Retinal pigment epithelial cell (primary cell): ENCODE data around the gene IGFBPL1.

Source experiments
- DNase-seq: peaks from one replicate; pipeline ENCODE4 v3.0.0-alpha.2; 2010; ENCODE audit warnings: low read depth
- H3K4me3 ChIP-seq: 2 replicates; pipeline ENCODE4 v1.5.1; 2011; ENCODE audit warnings: mild to moderate bottlenecking, low read length, control low read depth, moderate library complexity
- TF ChIP-seq, protein P1 (sequence below): conservative IDR thresholded peaks from 2 replicates; pipeline ENCODE4 v1.5.1; 2011; ENCODE audit warnings: low read depth, low read length, control low read depth, inconsistent platforms

IGFBPL1 gene

DNA sequence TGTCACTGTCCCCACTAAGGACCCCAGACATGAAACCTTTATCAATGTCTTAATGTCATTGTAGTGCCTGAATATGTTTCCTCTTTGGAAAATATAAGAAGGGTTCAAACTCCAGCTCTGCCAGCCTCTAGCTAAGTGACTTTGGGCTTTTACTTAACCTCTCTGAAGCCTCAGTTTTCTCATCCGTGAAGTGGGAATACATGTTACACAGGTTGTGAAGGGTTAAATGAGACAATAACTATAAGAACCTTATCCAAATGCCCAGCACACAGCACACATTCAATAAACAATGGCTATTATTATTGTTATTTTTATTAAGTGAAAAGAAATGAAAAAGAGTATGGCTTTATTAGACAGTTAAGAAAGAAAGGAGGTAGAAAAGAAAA, 15.7 kb upstream of the IGFBPL1 start:
- no peak for DNase-seq
- H3K4me3 ChIP-seq = no peak overlapping the region
- TF ChIP-seq, protein P1, sequence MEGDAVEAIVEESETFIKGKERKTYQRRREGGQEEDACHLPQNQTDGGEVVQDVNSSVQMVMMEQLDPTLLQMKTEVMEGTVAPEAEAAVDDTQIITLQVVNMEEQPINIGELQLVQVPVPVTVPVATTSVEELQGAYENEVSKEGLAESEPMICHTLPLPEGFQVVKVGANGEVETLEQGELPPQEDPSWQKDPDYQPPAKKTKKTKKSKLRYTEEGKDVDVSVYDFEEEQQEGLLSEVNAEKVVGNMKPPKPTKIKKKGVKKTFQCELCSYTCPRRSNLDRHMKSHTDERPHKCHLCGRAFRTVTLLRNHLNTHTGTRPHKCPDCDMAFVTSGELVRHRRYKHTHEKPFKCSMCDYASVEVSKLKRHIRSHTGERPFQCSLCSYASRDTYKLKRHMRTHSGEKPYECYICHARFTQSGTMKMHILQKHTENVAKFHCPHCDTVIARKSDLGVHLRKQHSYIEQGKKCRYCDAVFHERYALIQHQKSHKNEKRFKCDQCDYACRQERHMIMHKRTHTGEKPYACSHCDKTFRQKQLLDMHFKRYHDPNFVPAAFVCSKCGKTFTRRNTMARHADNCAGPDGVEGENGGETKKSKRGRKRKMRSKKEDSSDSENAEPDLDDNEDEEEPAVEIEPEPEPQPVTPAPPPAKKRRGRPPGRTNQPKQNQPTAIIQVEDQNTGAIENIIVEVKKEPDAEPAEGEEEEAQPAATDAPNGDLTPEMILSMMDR = no peak

DNA sequence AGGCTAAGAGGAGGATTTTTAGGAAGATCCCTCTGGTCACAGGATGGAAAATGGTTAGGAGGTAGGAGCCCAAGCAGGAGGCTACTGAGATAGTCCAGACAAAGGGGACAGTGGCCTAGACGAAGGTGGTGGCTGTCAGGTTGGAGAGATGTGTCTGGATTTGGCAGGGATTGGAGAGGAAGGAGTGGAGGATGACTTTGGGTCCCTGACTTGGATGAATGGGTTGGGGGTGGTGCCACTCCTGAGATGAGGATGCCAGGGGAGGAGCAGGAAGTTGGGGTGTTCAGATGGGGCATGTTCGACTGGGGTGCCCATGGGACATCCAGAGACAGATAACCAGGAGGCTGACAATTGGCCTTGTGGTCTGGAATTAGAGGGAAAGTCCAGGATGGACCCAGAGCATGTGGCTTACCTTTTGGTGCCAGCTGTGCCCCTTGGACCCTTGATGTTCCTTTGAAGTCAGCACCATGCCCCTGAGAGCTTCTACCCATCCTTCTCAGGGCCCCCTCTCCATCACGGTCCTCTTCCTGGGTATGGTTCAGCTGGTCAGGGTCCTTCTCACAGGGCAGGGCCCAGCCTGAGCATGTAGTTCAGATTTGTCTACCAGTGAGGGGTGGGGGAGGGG, 15.1 kb upstream of the IGFBPL1 start:
- no peak for DNase-seq
- no peak overlapping the region for H3K4me3 ChIP-seq
- TF ChIP-seq, protein P1 = no peak

DNA sequence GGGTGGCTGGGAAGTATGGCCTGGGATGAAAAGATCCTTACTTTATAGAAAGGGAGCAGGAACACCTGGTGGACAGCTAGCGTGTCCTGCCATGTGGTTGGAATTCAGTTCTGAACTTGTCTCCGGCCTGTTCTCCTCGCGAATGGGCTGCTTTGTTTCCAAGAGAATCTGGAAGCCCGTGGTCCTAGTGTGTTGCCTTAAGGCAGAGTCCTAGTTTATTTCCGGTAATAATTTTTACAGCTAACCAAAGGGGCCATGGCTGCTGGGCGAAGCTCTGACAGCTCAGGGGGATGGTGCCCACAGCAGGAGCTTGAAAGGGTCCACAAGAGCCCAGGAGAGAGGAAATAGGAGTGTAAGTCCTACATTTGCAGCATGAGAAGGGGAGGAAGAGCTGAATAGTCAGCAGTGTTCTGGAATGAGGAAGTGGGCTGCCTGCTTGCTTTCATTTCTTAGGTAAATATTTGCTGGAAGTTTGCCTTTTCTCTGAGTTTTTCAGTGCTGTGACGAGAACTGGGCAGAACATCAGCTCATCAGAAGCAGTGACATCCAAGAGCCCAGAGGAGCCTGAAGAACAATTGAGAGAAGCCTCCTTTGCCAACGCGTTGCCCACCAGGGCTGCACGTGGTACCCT, 13.1 kb upstream of the IGFBPL1 start:
- TF ChIP-seq, protein P1 = no peak
- no peak overlapping the region for H3K4me3 ChIP-seq
- no peak for DNase-seq

DNA sequence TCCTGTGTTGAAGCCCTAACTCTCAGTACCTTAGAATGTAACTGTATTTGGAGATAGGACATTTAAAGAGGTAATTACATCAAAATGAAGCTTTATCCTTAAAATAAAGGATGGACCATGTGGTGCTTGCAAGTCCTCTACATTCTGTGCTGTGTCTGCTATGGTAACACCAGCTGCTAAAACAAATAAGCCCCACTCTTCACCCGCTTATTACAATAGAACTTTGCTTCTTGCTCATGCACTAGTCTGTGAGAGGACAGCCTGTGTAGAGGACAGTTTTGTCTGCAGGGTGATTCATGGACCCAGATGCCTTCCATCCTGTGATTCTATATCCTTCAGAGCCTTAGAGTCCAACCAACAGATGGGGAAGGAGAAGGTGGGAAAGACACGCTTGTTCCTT, 12.5 kb upstream of the IGFBPL1 start:
- TF ChIP-seq, protein P1 = no peak
- no peak for DNase-seq
- H3K4me3 ChIP-seq = no peak overlapping the region

DNA sequence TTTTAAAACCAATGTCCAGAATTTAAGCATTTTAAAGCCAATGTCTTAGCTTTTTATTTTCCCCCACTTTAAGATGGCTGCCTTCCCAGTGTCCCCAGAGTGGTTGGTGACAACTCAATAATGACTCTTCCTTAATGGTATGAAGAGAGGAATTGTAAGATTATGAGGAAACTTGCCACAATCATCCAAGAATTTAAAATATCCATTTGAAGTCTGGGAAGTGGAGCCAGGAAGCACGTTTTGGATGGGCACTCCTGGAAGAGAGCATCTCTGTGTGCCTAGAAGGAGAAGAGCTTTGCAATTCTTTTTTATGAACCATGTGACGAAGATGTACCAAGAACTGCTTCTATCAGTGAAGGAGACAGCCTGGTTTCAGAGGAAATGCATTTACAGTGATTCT, 11.3 kb upstream of the IGFBPL1 start:
- TF ChIP-seq, protein P1 = no peak
- H3K4me3 ChIP-seq = no peak overlapping the region
- no peak for DNase-seq

DNA sequence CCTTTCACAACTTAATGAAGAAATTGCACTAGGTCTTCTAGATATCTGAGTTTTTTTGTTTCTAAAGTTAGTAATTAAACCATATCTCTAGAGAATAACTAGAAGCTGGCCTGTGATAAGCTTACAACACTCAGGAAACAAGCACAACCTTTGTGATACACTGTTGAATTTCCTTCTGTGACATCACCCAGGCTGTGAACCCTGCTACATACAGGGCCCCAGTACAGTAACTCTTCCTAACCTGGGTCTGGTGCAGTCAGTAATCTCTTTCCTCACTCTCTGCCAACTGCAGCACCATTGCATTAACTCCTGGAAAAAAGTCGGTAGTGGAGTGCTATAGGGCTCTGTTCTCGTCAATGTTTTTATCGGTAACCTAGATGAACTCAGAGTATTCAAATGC, 10.6 kb upstream of the IGFBPL1 start:
- no peak for DNase-seq
- no peak overlapping the region for H3K4me3 ChIP-seq
- TF ChIP-seq, protein P1 = no peak

DNA sequence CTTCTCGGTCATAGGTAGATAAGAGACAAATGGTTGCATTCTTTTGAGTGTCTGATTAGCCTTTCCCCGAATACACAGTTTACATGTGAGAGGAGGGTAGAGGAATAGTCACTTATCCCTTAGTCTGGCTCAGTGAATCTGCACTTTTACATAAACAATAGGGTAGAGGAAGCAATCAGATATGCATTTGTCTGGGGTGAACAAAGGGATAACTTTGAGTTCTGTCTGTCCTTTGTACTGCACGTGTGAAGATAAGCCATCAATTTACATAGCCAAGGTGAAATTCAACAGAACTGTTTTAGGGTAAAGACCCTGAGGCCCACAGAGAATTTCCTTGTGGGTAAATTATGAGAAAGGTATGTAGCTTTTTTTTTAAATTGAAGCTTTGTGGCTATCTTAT, 10.1 kb upstream of the IGFBPL1 start:
- no peak for DNase-seq
- TF ChIP-seq, protein P1 = no peak
- no peak overlapping the region for H3K4me3 ChIP-seq
